ENCODE data around the gene BEX3. TPM values are rescaled to one million over a fixed set of nuclear protein-coding genes. Genes with fewer than 3 reads are reported as not detected.
"Not testable (repeated sequence)": the region's sequence is repeated elsewhere in the genome, so short reads cannot be mapped to it uniquely, and the experiment has no call there.

The BEX3 gene
- total and polyA plus RNA-seq, 12 donors = 171 to 1,002 (median 360) TPM

GRCh38 chrX:103384672-103385071 is 8.3 kb downstream of the BEX3 start:
- no peak overlapping the region for H3K27ac ChIP-seq
- H3K9me3 ChIP-seq (replicated peaks in 1 of 3) = no peaks in the 10 kb centered on the region
- DNase-seq = no peak
- 67 to 80% (median 76%) methylated on average over 2 of the region's 2 CpGs for WGBS, 4 donors
- no peak overlapping the region for H3K4me3 ChIP-seq
- intact Hi-C loops (cut with DNase I) = no loop called here
- H3K27me3 ChIP-seq = peaks cover under 1% of the 10 kb centered on the region
- no peaks in the 10 kb centered on the region for H3K4me1 ChIP-seq (replicated peaks in 1 of 2)
- TF ChIP-seq POLR2A (IDR thresholded peaks at IDR 0.05) (no peak), CTCF (IDR thresholded peaks at IDR 0.05) (no peak)
- H3K36me3 ChIP-seq (replicated peaks in 1 of 2) = no peaks in the 10 kb centered on the region

GRCh38 chrX:103385283-103385830 is 9.0 kb downstream of the BEX3 start:
- H3K9me3 ChIP-seq (replicated peaks in 1 of 3); intact Hi-C loops (cut with DNase I); H3K27me3 ChIP-seq; H3K4me3 ChIP-seq; DNase-seq; H3K4me1 ChIP-seq (replicated peaks in 1 of 2); H3K36me3 ChIP-seq (replicated peaks in 1 of 2); H3K27ac ChIP-seq: not testable (repeated sequence)
- WGBS, 4 donors = 73 to 88% (median 84%) methylated on average over 5 of the region's 5 CpGs

GRCh38 chrX:103386332-103386731 is 10.0 kb downstream of the BEX3 start:
- peaks cover 10% of the 10 kb centered on the region for H3K27me3 ChIP-seq
- no peak for DNase-seq
- 71 to 100% (median 87%) methylated on average over 2 of the region's 2 CpGs for WGBS, 4 donors
- no peaks in the 10 kb centered on the region for H3K36me3 ChIP-seq (replicated peaks in 1 of 2)
- no peak overlapping the region for H3K4me3 ChIP-seq
- no peaks in the 10 kb centered on the region for H3K4me1 ChIP-seq (replicated peaks in 1 of 2)
- H3K27ac ChIP-seq = no peak overlapping the region
- H3K9me3 ChIP-seq (replicated peaks in 1 of 3) = no peaks in the 10 kb centered on the region
- intact Hi-C loops (cut with DNase I) = no loop called here
- no peak for TF ChIP-seq POLR2A (IDR thresholded peaks at IDR 0.05)
- TF ChIP-seq CTCF (IDR thresholded peaks at IDR 0.05) = no peak

GRCh38 chrX:103393487-103393886 is 17.1 kb downstream of the BEX3 start:
- Histone ChIP-seq H3K36me3 (replicated peaks in 1 of 2) (no peaks in the 10 kb centered on the region), H3K9me3 (replicated peaks in 1 of 3) (no peaks in the 10 kb centered on the region), H3K27ac (no peak overlapping the region), H3K4me3 (no peak overlapping the region), H3K27me3 (peaks cover 15% of the 10 kb centered on the region), H3K4me1 (replicated peaks in 1 of 2) (no peaks in the 10 kb centered on the region)
- DNase-seq = no peak
- TF ChIP-seq CTCF (IDR thresholded peaks at IDR 0.05) (no peak), POLR2A (IDR thresholded peaks at IDR 0.05) (no peak)
- intact Hi-C loops (cut with DNase I) = no loop called here
- WGBS, 4 donors = 54 to 83% (median 65%) methylated on average over 3 of the region's 3 CpGs

- DNase-seq = no peak
- intact Hi-C loops (cut with DNase I) = no loop called here
- Histone ChIP-seq H3K9me3 (replicated peaks in 1 of 3) (no peaks in the 10 kb centered on the region), H3K27me3 (peaks cover 4% of the 10 kb centered on the region), H3K4me1 (replicated peaks in 1 of 2) (no peaks in the 10 kb centered on the region), H3K27ac (no peak overlapping the region), H3K36me3 (replicated peaks in 1 of 2) (no peaks in the 10 kb centered on the region), H3K4me3 (no peak overlapping the region)
- 67 to 84% (median 75%) methylated on average over 5 of the region's 5 CpGs for WGBS, 4 donors
- TF ChIP-seq CTCF (IDR thresholded peaks at IDR 0.05) (no peak), POLR2A (IDR thresholded peaks at IDR 0.05) (no peak)
These were observed 19.8 kb downstream of the BEX3 start for GRCh38 chrX:103396186-103396585.
